ENCODE data around the gene SEC16A.
"Not testable (repeated sequence)": the region's sequence is repeated elsewhere in the genome, so short reads cannot be mapped to it uniquely, and the experiment has no call there.

SEC16A gene

GRCh38 chr9:136437430-136437829 is 45.4 kb downstream of the SEC16A start:
- DNase-seq = no peak

GRCh38 chr9:136436055-136436634 is 46.7 kb downstream of the SEC16A start:
- no peak for DNase-seq

GRCh38 chr9:136434580-136435169 is 48.2 kb downstream of the SEC16A start:
- DNase-seq = no peak

GRCh38 chr9:136433849-136434579 is 48.8 kb downstream of the SEC16A start:
- DNase-seq = no peak

GRCh38 chr9:136433043-136433715 is 49.7 kb downstream of the SEC16A start:
- DNase-seq = no peak

GRCh38 chr9:136432591-136432990 is 50.2 kb downstream of the SEC16A start:
- no peak for DNase-seq

GRCh38 chr9:136431782-136432350 is 51.0 kb downstream of the SEC16A start:
- no peak for DNase-seq

GRCh38 chr9:136430588-136431234 is 52.1 kb downstream of the SEC16A start:
- no peak for DNase-seq

- DNase-seq = no peak
Measured at GRCh38 chr9:136429683-136430491, 53.0 kb downstream of the SEC16A start.

GRCh38 chr9:136429075-136429628 is 53.7 kb downstream of the SEC16A start:
- no peak for DNase-seq

- no peak for DNase-seq
Measured at GRCh38 chr9:136426787-136427186, 56.1 kb downstream of the SEC16A start.

GRCh38 chr9:136425367-136425766 is 57.5 kb downstream of the SEC16A start:
- DNase-seq = not testable (repeated sequence)

- DNase-seq = no peak
Measured at GRCh38 chr9:136424750-136425362, 58.0 kb downstream of the SEC16A start.

GRCh38 chr9:136423432-136424146 is 59.3 kb downstream of the SEC16A start:
- DNase-seq = no peak

GRCh38 chr9:136422876-136423275 is 60.0 kb downstream of the SEC16A start:
- no peak for DNase-seq

GRCh38 chr9:136421791-136422190 is 61.0 kb downstream of the SEC16A start:
- DNase-seq = no peak

- DNase-seq = no peak
Measured at GRCh38 chr9:136419092-136419420, 63.8 kb downstream of the SEC16A start.

GRCh38 chr9:136418182-136419091 is 64.4 kb downstream of the SEC16A start:
- DNase-seq = no peak

GRCh38 chr9:136416914-136417313 is 65.9 kb downstream of the SEC16A start:
- no peak for DNase-seq

GRCh38 chr9:136416427-136416826 is 66.4 kb downstream of the SEC16A start:
- DNase-seq = no peak

Data from DMS79 (cell line).